Stimulated activated CD8-positive, alpha-beta memory T cell treated with anti-CD3 and anti-CD28 coated beads, Interleukin-2, amount 100 ng/mL, for 1 hour (primary cell): ENCODE data around the gene PTS.

Experiments used
- DNase-seq, 2 donors: peaks; one replicate each; pipeline ENCODE4 v3.0.0-alpha.2; 2020; ENCODE audit warnings: low read depth in 2 of 2

The PTS gene

DNA sequence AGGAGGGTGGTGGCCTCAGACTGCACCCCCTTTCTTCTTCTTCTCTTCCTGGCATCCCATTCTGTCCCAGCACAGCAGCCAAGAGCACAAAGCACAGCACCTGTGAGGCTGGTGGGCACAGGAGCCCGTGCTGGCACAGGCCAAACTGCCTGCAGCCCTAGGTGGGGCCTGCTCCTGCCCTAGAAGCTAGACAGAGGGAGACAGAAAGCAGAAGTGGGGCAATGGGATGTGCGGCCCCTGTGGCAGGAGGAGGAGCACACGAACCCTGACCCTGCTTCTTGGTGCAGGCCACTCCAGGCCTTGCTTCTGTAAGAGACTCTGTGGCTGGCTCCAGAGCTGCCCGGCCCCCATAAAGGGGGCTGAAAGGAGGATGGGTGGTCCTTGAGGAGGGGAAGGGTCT is 3.9 kb upstream of the PTS start:
- DNase-seq = no peak

GRCh38 chr11:112223121-112223520 is 3.1 kb upstream of the PTS start:
- DNase-seq = no peak

DNA sequence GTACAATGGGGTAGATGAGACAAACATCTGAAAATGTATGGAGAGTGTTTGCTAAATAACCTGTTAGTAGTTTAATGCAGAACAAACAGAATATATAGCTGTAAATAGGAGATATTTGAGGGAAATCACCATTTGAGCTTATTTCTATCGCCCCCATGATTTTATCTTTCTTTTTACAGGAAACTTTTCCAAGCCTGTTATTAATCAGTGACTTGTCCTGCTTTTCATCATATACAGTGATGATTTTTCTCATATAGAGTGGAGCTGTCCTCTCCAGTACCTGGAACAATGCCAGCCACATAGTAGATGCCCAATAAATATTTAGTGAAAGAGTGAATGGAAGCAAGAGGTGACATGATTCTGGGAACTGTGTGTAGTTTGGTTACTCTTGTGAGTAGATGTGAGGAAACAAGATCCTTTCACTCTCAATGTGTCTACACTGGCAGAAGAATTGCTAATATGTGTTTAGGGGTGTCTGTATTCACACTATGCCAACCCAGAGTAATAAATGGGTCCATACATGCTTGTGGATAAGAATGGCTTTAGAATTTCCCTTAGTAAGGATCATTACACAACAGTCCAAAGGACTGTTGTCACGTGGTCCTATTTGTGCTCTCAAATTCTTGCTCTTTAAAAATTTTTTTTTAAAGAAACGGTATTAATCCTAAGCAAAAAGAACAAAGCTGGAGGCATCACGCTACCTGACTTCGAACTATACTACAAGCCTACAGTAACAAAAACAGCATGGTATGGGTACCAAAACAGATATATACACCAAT is 2.3 kb upstream of the PTS start:
- DNase-seq = no peak

GRCh38 chr11:112225753-112226061 is 521 bp upstream of the PTS start:
- no peak for DNase-seq

- DNase-seq = no peak
These were observed 688 bp downstream of the PTS start for GRCh38 chr11:112226831-112227401.

DNA sequence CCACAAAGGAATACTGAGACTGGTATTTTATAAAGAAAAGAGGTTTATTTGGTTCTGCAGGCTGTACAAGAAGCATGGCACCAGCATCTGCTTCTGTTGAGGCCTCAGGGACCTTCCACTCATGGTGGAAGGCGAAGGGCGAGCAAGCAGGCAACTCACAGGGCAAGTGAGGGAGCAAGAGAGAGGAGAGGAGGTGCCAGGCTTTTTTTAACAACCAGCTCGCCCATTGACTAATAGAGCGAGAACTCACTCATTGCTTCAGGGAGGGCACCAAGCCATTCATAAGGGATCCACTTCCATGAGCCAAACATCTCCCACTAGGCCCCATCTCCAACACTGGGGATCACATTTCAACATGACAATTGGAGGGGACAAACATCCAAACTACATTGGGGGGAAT is 1.2 kb downstream of the PTS start:
- DNase-seq = no peak

- no peak for DNase-seq
These were observed 2.5 kb downstream of the PTS start for GRCh38 chr11:112228706-112229105.

- DNase-seq = no peak
These were observed 2.9 kb downstream of the PTS start for GRCh38 chr11:112229159-112229558.

DNA sequence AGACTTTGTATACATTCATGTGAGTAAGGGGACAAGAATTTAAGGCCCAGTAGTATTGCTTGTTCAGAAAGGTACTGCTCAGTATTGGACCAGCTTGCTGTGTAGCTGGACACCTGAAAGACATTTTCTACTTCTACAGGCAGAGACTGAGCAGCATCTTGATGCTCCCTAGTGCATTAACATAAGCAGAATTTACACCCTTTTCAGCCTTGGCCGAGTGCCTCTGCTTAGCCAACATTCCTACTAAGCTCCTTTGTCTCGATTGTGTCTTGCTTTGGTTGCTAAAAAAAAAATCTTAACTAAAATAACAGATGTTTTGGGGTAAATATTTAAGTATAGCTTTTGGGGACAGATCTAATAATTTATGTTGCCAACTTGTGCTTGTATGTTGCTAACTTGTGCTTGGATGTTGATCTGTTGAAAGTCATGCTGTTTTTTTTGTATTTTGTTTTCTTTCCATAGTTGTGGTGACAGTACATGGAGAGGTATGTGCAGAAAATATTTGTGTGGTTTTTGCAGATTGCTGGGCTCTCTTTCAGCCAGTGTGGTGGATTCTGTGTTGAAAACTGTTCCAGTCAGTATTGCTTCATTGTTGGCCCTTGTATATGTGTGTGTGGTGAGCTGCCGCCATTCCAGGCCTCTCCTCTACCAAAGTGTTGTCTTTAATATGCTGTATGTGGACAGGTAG is 3.7 kb downstream of the PTS start:
- DNase-seq = no peak

- DNase-seq = no peak
These were observed 5.7 kb downstream of the PTS start for GRCh38 chr11:112231952-112232351.

DNA sequence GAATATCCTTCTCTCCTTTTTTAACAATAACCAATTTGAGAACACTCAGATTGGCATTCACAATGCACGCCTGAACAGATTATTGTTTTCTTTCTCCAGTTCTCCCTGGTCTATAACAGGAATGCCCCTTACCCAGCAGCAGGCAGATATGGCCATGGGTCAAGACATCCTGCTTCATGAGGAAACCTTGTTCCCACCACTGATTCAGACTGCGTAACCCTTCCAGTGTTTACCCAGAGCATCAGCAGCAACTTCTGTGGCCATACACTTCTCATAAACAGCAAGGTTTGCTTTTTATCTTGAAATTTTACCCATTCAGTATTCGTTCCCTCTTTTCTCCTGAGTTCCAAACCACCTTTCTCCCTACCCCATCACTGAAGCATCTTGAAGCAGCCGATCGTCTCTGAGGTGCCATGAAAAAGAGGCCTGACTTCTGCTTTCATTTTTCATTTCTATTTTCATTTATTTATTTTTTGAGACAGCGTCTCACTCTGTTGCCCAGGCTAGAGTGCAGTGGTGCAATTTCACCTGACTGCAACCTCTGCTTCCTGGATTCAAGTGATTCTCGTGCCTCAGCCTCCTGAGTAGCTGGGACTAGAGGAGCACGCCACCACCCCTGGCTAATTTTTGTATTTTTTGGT is 9.6 kb downstream of the PTS start:
- DNase-seq = no peak

DNA sequence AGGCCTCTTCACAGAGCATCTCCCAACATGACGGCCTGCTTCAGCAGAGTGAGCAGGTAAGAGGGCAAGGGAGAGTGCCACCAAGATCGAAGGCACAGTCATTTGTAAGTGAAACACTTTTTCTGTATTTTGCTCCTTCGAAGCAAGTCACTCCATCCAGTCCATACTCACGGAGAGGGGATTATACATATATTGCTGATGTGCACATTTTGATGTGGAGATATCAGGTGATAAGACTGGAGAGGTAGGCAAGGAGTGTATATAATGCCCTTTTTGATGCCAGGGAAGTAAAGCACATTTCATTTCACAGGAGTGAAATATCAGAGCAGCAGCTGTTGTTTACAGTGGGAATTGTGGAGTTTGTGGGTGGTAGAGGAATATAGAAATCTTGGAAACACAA is 11.2 kb downstream of the PTS start:
- DNase-seq = no peak

- no peak for DNase-seq
These were observed 11.8 kb downstream of the PTS start for GRCh38 chr11:112238041-112238440.

DNA sequence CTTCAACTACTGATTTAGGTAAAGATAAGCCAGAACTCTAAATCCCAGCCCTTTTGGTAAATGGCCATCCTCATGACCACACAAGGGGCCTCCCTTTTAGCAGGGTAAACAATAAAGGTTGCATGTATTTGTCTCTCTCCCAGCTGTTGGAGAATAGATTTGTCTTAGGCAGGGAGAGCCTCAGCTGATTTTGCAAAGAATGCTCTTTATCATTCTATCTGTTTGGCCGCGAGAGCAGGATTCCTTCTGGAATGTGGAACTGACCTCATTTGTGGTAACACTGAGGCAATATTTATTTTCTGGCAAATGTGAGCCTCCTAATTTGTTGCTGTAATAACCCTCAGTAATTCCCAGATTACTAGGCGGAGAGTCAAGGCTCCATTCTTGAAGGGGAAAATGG is 15.3 kb downstream of the PTS start:
- no peak for DNase-seq

DNA sequence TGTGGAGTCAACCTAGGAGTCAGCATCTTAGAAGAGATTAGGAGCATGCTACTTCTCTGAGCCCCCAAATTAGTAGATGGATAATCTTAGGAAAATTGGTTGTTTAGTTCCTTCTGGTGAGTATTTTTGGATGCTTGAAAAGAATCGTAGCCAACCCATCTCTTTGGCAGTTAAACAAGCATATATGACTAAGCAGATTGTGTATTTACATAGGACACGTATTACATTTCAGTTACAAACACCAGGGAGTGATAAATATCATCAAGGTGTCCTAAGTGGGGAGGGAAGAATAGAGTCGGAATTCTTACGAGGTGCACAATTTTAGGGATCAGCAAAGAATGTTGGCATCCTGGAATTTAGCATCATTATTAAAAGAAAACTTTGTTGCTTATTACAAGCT is 21.0 kb downstream of the PTS start:
- no peak for DNase-seq

DNA sequence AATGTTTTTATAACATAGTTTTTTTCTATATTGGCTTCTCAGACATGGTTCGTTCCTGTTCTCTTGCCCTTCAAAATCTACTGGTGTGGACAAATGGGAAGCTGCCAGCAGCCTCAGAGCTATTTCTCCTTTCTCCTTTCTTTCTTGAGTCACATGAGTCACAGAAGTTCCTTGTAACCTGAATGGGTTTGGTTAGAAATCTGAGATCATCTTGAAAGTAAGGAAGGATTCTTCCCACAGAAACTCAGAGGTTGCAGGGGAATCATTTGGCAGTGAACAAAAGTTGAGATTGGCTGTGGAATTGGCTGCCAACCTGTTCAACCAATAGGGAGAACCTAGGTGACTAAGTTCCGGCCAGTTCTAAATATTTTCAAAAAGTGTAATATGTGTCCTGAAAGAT is 22.0 kb downstream of the PTS start:
- DNase-seq = no peak

- no peak for DNase-seq
These were observed 23.8 kb downstream of the PTS start for GRCh38 chr11:112249871-112250610.

DNA sequence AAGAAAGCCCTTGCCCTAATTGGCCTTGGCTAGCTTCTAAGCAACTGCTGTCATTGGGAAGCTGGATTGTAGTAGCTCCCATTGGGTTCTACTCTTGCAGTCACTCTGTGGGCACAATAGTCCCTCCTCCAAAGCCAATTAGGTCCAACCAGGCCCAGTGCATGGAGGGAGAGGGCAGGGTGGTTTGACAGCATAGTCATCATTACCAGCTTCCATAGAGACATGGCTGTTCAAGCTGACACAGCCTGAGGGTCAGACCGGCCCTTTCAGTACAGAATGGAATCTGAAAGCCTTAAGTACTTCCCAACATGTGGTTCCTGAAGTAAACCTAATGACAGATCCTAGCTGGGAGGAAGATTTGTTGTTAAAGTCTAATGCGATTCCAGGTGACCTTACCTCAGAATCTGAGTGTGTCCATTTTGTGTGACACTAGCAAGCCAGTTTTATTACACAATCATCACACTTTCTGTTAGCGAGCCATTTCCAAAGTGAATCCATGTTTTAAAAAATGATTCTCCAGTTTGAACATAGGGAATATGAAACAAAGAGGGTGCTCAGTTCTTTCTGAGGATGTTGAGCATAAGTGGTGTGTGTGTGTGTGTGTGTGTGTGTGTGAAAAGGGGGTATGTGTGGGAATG is 27.5 kb downstream of the PTS start:
- no peak for DNase-seq

DNA sequence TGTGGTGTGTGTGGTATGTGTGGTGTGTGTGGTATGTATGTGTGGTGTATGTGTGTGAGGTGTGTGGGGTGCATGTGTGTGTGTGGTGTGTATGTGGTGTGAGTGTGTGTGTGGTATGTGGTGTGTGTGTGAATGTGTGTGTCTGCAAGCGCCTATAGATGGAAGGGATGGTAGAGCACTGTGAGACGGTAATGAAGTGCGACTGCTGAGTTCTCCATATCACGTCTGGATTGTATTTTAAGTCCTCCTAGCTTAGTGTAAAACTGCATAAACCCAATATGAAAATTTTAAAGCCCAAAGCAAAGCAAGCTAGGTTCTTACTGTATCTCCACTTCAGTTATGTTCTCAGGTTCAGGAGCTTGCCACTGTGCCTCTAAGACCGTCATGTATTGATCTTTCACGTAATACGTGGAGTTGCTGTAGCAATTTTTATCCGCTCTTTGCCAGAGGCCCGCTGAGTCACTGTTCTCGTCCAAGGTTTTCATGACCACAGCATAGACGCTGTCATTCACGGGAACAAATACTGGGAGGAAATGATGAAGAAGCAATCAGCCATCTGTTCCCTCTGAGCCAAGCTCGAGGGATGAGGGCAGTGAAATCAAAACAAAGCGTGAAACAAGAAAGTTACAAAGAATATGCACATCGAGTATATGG is 29.0 kb downstream of the PTS start:
- DNase-seq = no peak

- DNase-seq = no peak
These were observed 34.3 kb downstream of the PTS start, which contains the start of gene PLET1 for GRCh38 chr11:112260490-112260889. Gene PLET1, minus strand, starts transcription at chr11:112260860. Its CDS starts 271 bp downstream, at chr11:112260589.
